ENCODE data around the gene CES2.

GRCh38 chr16:66895689-66895979, 39.7 kb upstream of the CES2 start:
- TF ChIP-seq BHLHE40 (IDR thresholded peaks at IDR 0.05; ENCODE audit: low read depth, low read length), result no peak
- TF ChIP-seq EP300 (IDR thresholded peaks at IDR 0.05), result no peak
- no peak for TF ChIP-seq POLR2A (IDR thresholded peaks at IDR 0.05; ENCODE audit: low read length)
- no peak for TF ChIP-seq JUN (IDR thresholded peaks at IDR 0.05)
